ENCODE measurements around the gene ARL8B. TPM values are rescaled to one million over a fixed set of nuclear protein-coding genes. Genes with fewer than 3 reads are reported as not detected.

The ARL8B gene
- total RNA-seq, 1 experiment from 2014 or later: 29.0 TPM

- Histone ChIP-seq H4K20me1 (ENCODE audit: control insufficient read depth, insufficient read depth, insufficient read length) (no peaks in the 10 kb centered on the region), H2AFZ (ENCODE audit: low read length) (no peak overlapping the region), H2BK20ac (ENCODE audit: low read depth, low read length, poor library complexity, severe bottlenecking) (no peak overlapping the region), H3K9ac (ENCODE audit: extremely low read depth, insufficient read length, low read length) (no peak overlapping the region), H2AK5ac (ENCODE audit: insufficient read length, low read length) (no peak overlapping the region), H3K4ac (ENCODE audit: low read depth, low read length) (no peak overlapping the region), H3K18ac (ENCODE audit: insufficient read length, low read depth, low read length) (no peak overlapping the region), H3K79me1 (ENCODE audit: insufficient read depth, low read depth, low read length, poor library complexity, severe bottlenecking) (no peaks in the 10 kb centered on the region), H2BK5ac (ENCODE audit: insufficient read length, low read length) (no peak overlapping the region), H3K23ac (ENCODE audit: insufficient read length, low read depth, low read length) (no peak overlapping the region), H3K4me1 (ENCODE audit: insufficient read depth, low read length) (no peaks in the 10 kb centered on the region; the same call in 1 of the 2 replicates), H3K27ac (ENCODE audit: insufficient read length, low read depth, low read length) (no peak overlapping the region), H3K9me3 (ENCODE audit: control insufficient read depth, low read depth, low read length) (no peaks in the 10 kb centered on the region), H3K23me2 (ENCODE audit: insufficient read length, low read depth, low read length, poor library complexity, severe bottlenecking) (no peaks in the 10 kb centered on the region), H4K91ac (ENCODE audit: insufficient read length, low read depth, low read length) (no peak overlapping the region), H2BK120ac (ENCODE audit: low read depth, low read length, poor library complexity, severe bottlenecking) (no peak overlapping the region), H3K79me2 (ENCODE audit: insufficient read depth, low read length) (no peaks in the 10 kb centered on the region), H2BK12ac (ENCODE audit: insufficient read length, low read depth, low read length) (no peak overlapping the region), H3T11ph (ENCODE audit: low read length) (no peak overlapping the region), H2BK15ac (ENCODE audit: low read depth, low read length) (no peak overlapping the region), H4K5ac (ENCODE audit: insufficient read length, low read depth, low read length) (no peak overlapping the region), H3K4me2 (ENCODE audit: insufficient read depth, insufficient read length, low read length) (no peak overlapping the region), H3K56ac (ENCODE audit: insufficient read length, low read depth, low read length) (no peak overlapping the region), H3K27me3 (ENCODE audit: insufficient read depth, low read length) (no peaks in the 10 kb centered on the region; the same call in 1 of the 2 replicates), H4K8ac (replicated peaks; ENCODE audit: insufficient read length, low read depth, low read length) (no peak overlapping the region), H3K14ac (ENCODE audit: insufficient read depth, low read length) (no peak overlapping the region)
- Mint-ChIP-seq H3K4me1 (peaks cover 8 to 9% of the 10 kb centered on the region in 2 experiments), H3K9me3 (no peaks in the 10 kb centered on the region; a peak in 1 of 5 replicates), H3K27ac (no peak overlapping the region), H3K36me3 (ENCODE audit: insufficient read depth in 1 of 3, low read depth in 3 of 3) (no peaks in the 10 kb centered on the region), H3K4me3 (no peak overlapping the region), H3K27me3 (ENCODE audit: low read depth) (peaks cover 34% of the 10 kb centered on the region)
- no peak for DNase-seq
- no CpG with 5 or more reads among the region's 1 CpG for WGBS (ENCODE audit: extremely low coverage, insufficient read length, low lambda C conversion rate)
- TF ChIP-seq, protein P1, sequence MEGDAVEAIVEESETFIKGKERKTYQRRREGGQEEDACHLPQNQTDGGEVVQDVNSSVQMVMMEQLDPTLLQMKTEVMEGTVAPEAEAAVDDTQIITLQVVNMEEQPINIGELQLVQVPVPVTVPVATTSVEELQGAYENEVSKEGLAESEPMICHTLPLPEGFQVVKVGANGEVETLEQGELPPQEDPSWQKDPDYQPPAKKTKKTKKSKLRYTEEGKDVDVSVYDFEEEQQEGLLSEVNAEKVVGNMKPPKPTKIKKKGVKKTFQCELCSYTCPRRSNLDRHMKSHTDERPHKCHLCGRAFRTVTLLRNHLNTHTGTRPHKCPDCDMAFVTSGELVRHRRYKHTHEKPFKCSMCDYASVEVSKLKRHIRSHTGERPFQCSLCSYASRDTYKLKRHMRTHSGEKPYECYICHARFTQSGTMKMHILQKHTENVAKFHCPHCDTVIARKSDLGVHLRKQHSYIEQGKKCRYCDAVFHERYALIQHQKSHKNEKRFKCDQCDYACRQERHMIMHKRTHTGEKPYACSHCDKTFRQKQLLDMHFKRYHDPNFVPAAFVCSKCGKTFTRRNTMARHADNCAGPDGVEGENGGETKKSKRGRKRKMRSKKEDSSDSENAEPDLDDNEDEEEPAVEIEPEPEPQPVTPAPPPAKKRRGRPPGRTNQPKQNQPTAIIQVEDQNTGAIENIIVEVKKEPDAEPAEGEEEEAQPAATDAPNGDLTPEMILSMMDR (conservative IDR thresholded peaks at IDR 0.05): no peak
These were observed 30.1 kb upstream of the ARL8B start for GRCh38 chr3:5092018-5092417.
